CD4-positive, alpha-beta T cell treated with Interleukin-6 for 4 hours (primary cell): ENCODE results near the gene OR7E24.

Source experiments
- DNase-seq: peaks from one replicate; pipeline ENCODE4 v3.0.0-alpha.2; 2020; ENCODE audit warnings: mixed read lengths

Gene OR7E24

GRCh38 chr19:9250630-9251029 is at the start of gene OR7E24:
Gene OR7E24 (plus strand): TSS chr19:9250930. CDS start chr19:9251044, 114 bp downstream.
- DNase-seq: no peak

GRCh38 chr19:9205501-9206113 is 45.1 kb upstream of the OR7E24 start:
- peak; percentile 68 for DNase-seq

- DNase-seq: no peak
These were observed 31.2 kb upstream of the OR7E24 start, which contains the start of gene OR7D4 for GRCh38 chr19:9219489-9219888. Gene OR7D4 (minus strand): TSS chr19:9219589. CDS start chr19:9214837, 4,752 bp downstream.

- no peak for DNase-seq
These were observed 506 bp downstream of the OR7E24 start for GRCh38 chr19:9251236-9251635.

- peak; percentile 10 for DNase-seq
These were observed 32.8 kb downstream of the OR7E24 start for GRCh38 chr19:9283485-9283884.

GRCh38 chr19:9289231-9289884 is 38.6 kb downstream of the OR7E24 start:
- DNase-seq: no peak

GRCh38 chr19:9295411-9295849 is 44.7 kb downstream of the OR7E24 start:
- no peak for DNase-seq

- DNase-seq: no peak
These were observed 45.6 kb downstream of the OR7E24 start for GRCh38 chr19:9296336-9296735.
